Measurements from ENCODE around the gene SLC22A1. TPM values are rescaled to one million over a fixed set of nuclear protein-coding genes. Genes with fewer than 3 reads are reported as not detected.

The SLC22A1 gene
- total and polyA plus RNA-seq, 2 donors (not counting 3 experiments of a cell fraction or from before 2014, with no cell fraction given) = 0.04 TPM; not detected in 1

GRCh38 chr6:160161647-160161986 lies 40.0 kb downstream of the SLC22A1 start:
- Histone ChIP-seq H3K4me1 (ENCODE audit: control insufficient read depth, extremely low read depth, insufficient read depth, low read length) (no peaks in the 10 kb centered on the region), H3K27me3 (ENCODE audit: control insufficient read depth in 2 of 2, insufficient read depth in 2 of 2, low read length in 2 of 2) (no peaks in the 10 kb centered on the region), H3K9me3 (replicated peaks; ENCODE audit: control insufficient read depth, insufficient read depth, low read length) (no peaks in the 10 kb centered on the region), H4K20me1 (replicated peaks; ENCODE audit: control insufficient read depth, extremely low read depth, insufficient read depth, low read length) (no peaks in the 10 kb centered on the region), H3K9ac (replicated peaks; ENCODE audit: extremely low read depth, insufficient read depth, low read length) (no peak overlapping the region), H3K9me1 (replicated peaks; ENCODE audit: control insufficient read depth, extremely low read depth, insufficient read depth, low read length) (no peaks in the 10 kb centered on the region), H3K4me3 (replicated peaks in 1 of 3; ENCODE audit: insufficient read depth in 1 of 3, low read depth in 1 of 3, low read length in 3 of 3) (no peak overlapping the region), H3K79me2 (ENCODE audit: control insufficient read depth, insufficient read depth, low read length) (no peaks in the 10 kb centered on the region), H3K4me2 (ENCODE audit: insufficient read depth, low read length) (no peak overlapping the region), H2AFZ (ENCODE audit: low read depth, low read length) (no peak overlapping the region), H3K27ac (ENCODE audit: insufficient read depth, low read depth, low read length) (no peak overlapping the region), H3K36me3 (ENCODE audit: control insufficient read depth in 2 of 2, extremely low read depth in 1 of 2, insufficient read depth in 2 of 2, low read length in 2 of 2) (no peaks in the 10 kb centered on the region)
- intact Hi-C loops (cut with micrococcal nuclease) (no loop called here), dilution Hi-C loops (cut with MboI; ENCODE audit: extremely low pct_ligation_motif_present, low sequenced_read_pairs) (no loop called here)
- POLR2A ChIA-PET = no interaction called here
- DNase-seq (ENCODE audit: low read depth, low spot score) (no peak), FAIRE-seq (no peak)
- TF ChIP-seq MAX (IDR thresholded peaks at IDR 0.05; ENCODE audit: insufficient read depth, insufficient read length) (no peak), POLR2AphosphoS5 (IDR thresholded peaks at IDR 0.05; ENCODE audit: insufficient read depth, low read depth, low read length) (no peak), CTCF (IDR thresholded peaks at IDR 0.05; ENCODE audit: extremely low read depth in 1 of 2, insufficient read depth in 1 of 2, low read depth in 1 of 2, low read length in 2 of 2) (no peak), GATA2 (IDR thresholded peaks at IDR 0.05; ENCODE audit: insufficient read depth, insufficient read length, low read depth, low read length) (no peak), JUN (IDR thresholded peaks at IDR 0.05; ENCODE audit: borderline replicate concordance, insufficient read depth, insufficient read length, low read depth) (no peak), EZH2 (IDR thresholded peaks at IDR 0.05; ENCODE audit: borderline replicate concordance, low read depth, low read length, severe bottlenecking) (no peak), MYC (IDR thresholded peaks at IDR 0.05; ENCODE audit: low read depth, low read length) (no peak), FOS (IDR thresholded peaks at IDR 0.05; ENCODE audit: borderline replicate concordance, insufficient read depth, low read length) (no peak), POLR2A (IDR thresholded peaks at IDR 0.05; ENCODE audit: low read depth, low read length) (no peak)
- CTCF ChIA-PET = no interaction called here
- BruUV-seq (replicated peaks) = no TSS peak

All from endothelial cell of umbilical vein (primary cell).